EL (cell line): ENCODE measurements around the gene DRAM2.

ENCODE experiments used
- DNase-seq: peaks from one replicate; pipeline ENCODE4 v3.0.0-alpha.2; 2016

The DRAM2 gene

GRCh38 chr1:111139956-111140679, at the start of gene DRAM2, which contains the start of gene CEPT1:
DRAM2 (minus strand) TSS chr1:111140093; CDS start chr1:111131554, 8,539 bp downstream.
CEPT1 (plus strand) TSS chr1:111140223; CDS start chr1:111147715, 7,492 bp downstream.
- DNase-seq = peak; percentile 96

- DNase-seq = no peak
These were observed 44.8 kb upstream of the DRAM2 start for GRCh38 chr1:111184663-111185062.

GRCh38 chr1:111183308-111184069, 43.6 kb upstream of the DRAM2 start:
- no peak for DNase-seq

GRCh38 chr1:111182052-111182451, 42.2 kb upstream of the DRAM2 start:
- no peak for DNase-seq

- DNase-seq = no peak
These were observed 40.2 kb upstream of the DRAM2 start for GRCh38 chr1:111179968-111180533.

- DNase-seq = no peak
These were observed 36.8 kb upstream of the DRAM2 start for GRCh38 chr1:111176678-111177077.

- no peak for DNase-seq
These were observed 35.5 kb upstream of the DRAM2 start for GRCh38 chr1:111175349-111175748.

- DNase-seq = no peak
These were observed 34.2 kb upstream of the DRAM2 start for GRCh38 chr1:111174070-111174469.

GRCh38 chr1:111172463-111172862, 32.6 kb upstream of the DRAM2 start:
- DNase-seq = no peak

- DNase-seq = no peak
These were observed 24.3 kb upstream of the DRAM2 start for GRCh38 chr1:111164151-111164550.

- no peak for DNase-seq
These were observed 23.5 kb upstream of the DRAM2 start for GRCh38 chr1:111163363-111163762.

- DNase-seq = no peak
These were observed 22.6 kb upstream of the DRAM2 start for GRCh38 chr1:111162488-111162880.

GRCh38 chr1:111161843-111162487, 22.1 kb upstream of the DRAM2 start:
- no peak for DNase-seq

- DNase-seq = no peak
These were observed 17.5 kb upstream of the DRAM2 start for GRCh38 chr1:111157431-111157830.

- no peak for DNase-seq
These were observed 14.4 kb upstream of the DRAM2 start for GRCh38 chr1:111154021-111154999.

- DNase-seq = no peak
These were observed 11.9 kb upstream of the DRAM2 start for GRCh38 chr1:111151838-111152237.

GRCh38 chr1:111148376-111148881, 8.5 kb upstream of the DRAM2 start:
- no peak for DNase-seq

- DNase-seq = no peak
These were observed 8.1 kb upstream of the DRAM2 start for GRCh38 chr1:111147948-111148347.

- DNase-seq = no peak
These were observed 6.3 kb upstream of the DRAM2 start for GRCh38 chr1:111145963-111146768.

GRCh38 chr1:111145542-111145941, 5.6 kb upstream of the DRAM2 start:
- DNase-seq = no peak
